H1 (cell line): ENCODE results near the gene RAMP3. TPM values are rescaled to one million over a fixed set of nuclear protein-coding genes. Genes with fewer than 3 reads are reported as not detected.

Experiments used
- EZH2 ChIP-seq: fragments of 200-600 bp; sonication (generic); IDR thresholded peaks from 2 replicates; pipeline ENCODE4 v1.7.1; 2012; ENCODE audit warnings: low read depth, mild to moderate bottlenecking, moderate library complexity, low read length, inconsistent platforms; ENCODE audit not compliant: severe bottlenecking
- KDM5A ChIP-seq: fragments of 200-600 bp; IDR thresholded peaks from 2 replicates; pipeline ENCODE4 v1.7.1; 2012; ENCODE audit warnings: mild to moderate bottlenecking, low read length, inconsistent platforms, mixed read lengths
- SP1 ChIP-seq: IDR thresholded peaks from 2 replicates; pipeline ENCODE4 v1.6.1; 2011; ENCODE audit warnings: low read depth, low read length
- TBP ChIP-seq: IDR thresholded peaks from 2 replicates; pipeline ENCODE4 v1.6.1; 2011; ENCODE audit warnings: low read depth, low read length, improper control_type of control experiment
- TCF12 ChIP-seq: IDR thresholded peaks from 2 replicates; pipeline ENCODE4 v1.6.1; 2011; ENCODE audit warnings: low read depth, mild to moderate bottlenecking, low read length
- TEAD4 ChIP-seq: IDR thresholded peaks from 2 replicates; pipeline ENCODE4 v1.6.1; 2012; ENCODE audit warnings: low read depth, low read length, inconsistent platforms, mixed read lengths
- polyA plus RNA-seq, 7 experiments: library from polyadenylated mRNA; depleted of rRNA in 3 of 7; stranded (reverse) in 5 of 7; unstranded in 2 of 7; fragments of >200 nt in 5 of 7; fragments of 200-250 nt in 2 of 7; gene quantifications; 1 replicate in 5 of 7; 2 replicates in 1 of 7; 4 replicates in 1 of 7; pipeline versions ENCODE4 v1.2.1 to v1.2.3, GENCODE V29; 2011 to 2013; ENCODE audit warnings: missing spikeins in 2 of 7, mixed read lengths in 2 of 7
- total RNA-seq: library from RNA; stranded (reverse); fragmentation: NEBNext Ultra II Directional; extraction: Animal tissue kit (Norgen Biotek cat#: 25700); gene quantifications from 2 replicates; pipeline ENCODE4 v1.2.1, GENCODE V29; 2021

The RAMP3 gene
- total and polyA plus RNA-seq, 2 of the 8 experiments (the other 6 are each of a cell fraction or from before 2014, with no cell fraction given) = 0.88 to 0.98 TPM

GRCh38 chr7:45162943-45163691 lies 5.5 kb downstream of the RAMP3 start (continued):
- TF ChIP-seq TCF12 = no peak
- no peak for TF ChIP-seq EZH2
- no peak for TF ChIP-seq TBP
- no peak for TF ChIP-seq KDM5A
- no peak for TF ChIP-seq TEAD4
- TF ChIP-seq SP1 = no peak
